Fibroblast of skin of scalp (primary cell): Measurements from ENCODE around the gene ZNF879.

Experiments used
- DNase-seq: peaks from one replicate; pipeline ENCODE4 v3.0.0-alpha.2; 2013

The ZNF879 gene

DNA sequence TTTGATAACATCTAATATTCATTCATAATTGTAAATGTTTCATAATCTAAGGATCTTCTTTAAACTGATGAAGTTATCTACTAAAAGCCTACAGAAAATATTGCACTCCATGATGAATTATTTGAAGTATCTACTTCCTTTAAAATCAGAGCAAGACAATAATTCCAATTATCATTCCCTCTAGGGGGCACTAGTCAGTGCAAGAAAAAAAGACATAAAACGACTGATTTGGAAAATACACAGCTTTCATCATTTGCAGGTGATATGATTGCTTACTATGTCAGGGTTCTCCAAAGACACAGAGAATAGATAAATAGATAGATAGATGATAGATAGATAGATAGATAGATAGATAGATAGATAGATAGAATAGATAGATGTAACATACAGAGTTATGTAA lies 14.9 kb upstream of the ZNF879 start:
- DNase-seq: no peak

DNA sequence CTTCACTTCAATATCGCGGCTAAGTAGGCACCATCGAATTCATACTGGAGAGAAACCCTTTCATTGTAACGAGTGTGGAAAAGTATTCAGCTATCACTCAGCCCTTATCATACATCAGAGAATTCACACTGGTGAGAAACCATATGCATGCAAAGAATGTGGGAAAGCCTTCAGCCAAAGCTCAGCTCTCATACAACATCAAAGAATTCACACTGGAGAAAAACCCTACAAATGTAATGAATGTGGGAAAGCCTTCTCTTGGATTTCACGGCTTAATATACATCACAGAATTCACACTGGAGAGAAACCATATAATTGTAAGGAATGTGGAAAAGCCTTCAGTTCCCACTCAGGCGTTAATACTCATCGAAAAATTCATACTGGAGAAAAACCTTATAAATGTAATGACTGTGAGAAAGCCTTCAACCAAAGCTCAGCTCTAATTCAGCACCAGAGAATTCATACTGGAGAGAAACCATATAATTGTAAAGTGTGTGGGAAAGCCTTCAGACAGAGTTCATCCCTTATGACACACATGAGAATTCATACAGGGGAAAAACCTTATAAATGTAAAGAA lies 9.5 kb downstream of the ZNF879 start:
- no peak for DNase-seq

DNA sequence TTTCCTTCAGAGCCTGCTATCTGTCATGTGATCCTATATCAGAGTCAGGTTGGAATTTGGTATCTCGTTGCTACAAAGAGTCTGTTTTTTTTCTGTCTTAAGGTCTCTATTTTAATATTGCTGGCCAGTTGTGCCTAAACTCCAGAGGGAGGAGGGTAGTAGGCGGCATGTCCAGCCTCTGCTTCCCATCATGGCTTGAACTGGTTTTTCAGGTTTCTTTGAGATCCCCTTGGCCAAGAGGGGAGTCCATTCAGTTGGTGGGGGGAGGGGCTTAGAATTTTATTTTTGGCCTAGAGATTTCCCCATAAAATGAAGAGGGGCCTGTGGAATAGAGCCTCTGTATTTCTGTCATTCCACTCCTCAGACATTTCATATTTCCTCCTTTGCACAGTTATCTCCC lies 21.2 kb downstream of the ZNF879 start:
- no peak for DNase-seq

DNA sequence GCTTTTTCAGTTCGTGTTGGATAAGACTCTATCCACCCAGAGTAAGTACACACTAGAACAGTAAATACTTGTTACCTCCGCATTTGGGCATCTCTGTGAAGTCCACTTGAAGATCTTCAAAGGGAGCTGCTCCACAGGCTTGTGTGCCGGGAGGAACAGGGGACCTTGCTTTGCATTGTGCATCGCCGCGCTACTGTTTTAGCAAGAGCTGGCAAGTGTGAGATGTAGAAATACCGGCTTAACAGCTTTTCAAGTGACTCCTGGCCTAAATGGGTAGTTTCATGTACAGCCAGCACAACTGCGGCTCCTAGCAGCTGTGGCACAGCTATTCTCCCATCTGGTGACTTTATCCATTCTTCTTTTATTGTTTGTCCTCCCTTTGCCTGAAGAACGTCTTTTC lies 28.2 kb downstream of the ZNF879 start:
- no peak for DNase-seq

DNA sequence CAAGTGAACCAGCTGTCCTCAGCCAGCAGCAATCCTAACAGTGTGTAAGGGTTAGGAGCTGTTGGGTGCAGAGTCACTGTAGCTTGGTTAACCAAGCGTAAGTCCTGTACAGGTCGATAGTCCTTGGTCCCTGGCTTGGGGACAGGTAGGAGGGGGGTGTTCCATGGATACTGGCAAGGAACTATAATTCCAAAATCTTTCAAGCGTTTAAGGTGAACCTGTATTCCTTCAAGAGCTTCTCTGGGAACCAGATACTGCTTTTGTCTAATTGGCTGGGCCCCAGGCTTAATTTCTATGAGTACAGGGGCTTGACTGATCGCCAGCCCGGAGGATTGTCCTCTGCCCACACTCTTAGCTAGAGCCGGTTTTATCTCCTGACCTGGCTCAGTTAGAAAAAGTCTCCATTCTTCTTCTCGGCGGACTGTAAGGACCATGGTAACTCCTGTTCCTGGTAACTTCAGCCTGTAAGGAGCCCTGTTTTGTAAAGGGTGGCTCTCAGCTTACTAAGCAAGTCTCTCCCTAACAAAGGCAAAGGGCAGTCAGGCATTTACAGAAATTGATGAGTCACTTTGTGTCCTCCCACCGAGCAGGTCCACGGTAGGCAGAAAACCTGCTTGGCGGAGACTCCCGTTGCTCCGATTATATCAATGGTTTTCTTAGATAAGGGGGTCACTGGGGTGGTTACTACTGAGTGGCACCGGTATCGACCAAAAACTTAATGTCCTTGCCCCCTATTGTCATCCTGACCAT lies 30.6 kb downstream of the ZNF879 start:
- DNase-seq: no peak

DNA sequence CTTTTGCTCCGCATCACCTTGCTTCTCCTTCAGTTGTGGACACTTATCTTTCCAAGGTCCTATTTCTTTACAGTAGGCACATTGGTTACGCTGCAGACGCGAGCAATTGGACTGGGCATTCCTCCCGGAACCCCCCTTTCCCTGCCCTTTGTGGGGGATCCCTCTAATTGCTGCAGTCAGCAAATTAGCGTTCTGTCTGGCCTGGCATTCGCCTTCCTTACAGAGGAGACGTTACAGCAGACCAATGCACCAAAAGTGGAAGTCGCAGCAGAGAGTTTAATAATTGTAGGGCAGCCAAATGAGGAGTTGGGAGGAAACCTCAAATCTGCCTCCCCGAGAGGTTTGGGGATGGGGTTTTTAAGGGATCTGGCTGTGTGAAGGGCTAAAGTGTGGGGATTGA lies 31.3 kb downstream of the ZNF879 start:
- no peak for DNase-seq

DNA sequence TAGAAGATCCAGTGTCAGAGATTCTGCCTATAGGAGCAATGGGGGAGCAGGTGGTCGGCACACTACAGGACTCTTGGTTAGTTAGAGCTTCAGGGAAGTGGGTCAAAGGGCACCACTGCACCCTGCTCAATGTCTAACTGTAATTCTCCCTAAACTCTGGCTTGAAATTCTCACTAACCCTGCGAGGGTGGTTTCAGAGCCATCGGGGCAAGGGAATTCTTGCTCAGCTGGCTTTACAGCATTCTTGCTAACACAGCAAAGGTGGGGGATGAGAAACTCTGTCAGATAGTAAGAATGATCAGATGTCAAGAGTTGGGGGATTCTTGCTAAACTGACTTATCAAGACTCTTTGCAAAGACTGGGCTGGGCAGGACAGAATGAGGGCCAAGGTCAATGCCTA lies 31.8 kb downstream of the ZNF879 start:
- no peak for DNase-seq

DNA sequence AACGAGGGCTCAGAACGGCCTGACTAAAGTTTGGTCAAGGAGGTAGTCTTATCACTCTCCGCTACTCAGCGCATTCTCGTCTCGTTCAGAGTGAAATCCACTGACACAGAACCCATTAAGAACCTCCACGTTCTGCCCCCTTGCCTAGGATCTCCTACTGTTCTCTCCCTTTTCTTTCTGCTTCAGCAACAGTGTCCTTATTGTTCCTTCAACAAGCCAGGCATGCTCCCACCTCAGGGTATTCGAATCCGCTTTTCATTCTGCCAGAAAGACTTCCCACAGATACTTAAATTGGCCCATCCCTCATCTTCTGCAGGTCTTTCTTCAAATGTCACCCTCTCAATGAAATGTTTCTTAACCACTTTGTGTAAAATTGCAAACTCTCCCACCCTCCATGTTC lies 32.2 kb downstream of the ZNF879 start:
- DNase-seq: no peak

DNA sequence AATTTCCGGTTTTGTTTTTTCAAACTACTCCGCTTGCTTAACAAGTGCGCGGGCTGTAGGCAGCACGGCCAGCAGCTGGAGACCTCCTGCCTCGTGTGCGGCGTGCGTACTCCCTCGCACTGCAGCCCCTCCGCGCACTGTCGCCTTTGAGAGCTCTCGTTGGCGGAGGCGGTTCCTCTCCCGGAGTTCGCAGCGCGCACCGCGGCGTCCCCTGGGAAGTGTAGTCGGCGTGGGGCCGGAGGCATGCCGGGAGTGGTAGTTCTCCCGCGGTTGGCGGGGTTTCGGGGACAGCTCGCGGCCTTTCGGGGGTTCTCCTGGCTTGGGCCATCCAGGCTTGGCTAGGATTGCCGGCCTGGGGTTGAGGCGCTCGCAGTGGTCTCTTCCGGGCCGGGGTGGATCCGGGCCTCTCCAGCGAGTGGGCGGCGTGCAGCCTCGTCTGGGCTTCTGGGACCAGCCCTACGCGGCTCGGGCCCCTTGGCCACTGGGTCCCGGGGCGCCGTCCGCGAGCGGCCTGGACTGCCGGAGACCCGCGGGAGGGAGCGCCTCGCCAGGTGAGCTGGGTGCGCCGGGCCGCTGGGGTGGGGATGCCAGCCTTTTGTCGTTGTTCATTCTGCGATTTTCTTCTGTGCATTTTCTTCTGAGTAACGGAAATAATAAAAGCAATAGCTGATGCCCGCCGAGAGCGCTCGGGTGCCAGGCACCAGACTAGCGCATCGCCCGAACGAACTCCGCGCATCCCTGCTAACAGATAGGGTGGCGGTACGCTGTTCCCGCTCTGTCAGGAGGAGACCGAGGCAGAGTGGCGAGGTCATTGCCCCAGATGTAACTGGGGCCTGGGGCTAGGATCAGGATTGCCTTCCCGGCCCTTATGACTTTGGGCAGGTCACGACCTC lies 36.8 kb downstream of the ZNF879 start, which contains the start of gene ZNF354C:
TSS of gene ZNF354C (plus strand) at position 258 of the 893 bp plus-strand sequence. CDS start 1,696 bp downstream, outside the sequence.
- DNase-seq: peak; percentile 93

DNA sequence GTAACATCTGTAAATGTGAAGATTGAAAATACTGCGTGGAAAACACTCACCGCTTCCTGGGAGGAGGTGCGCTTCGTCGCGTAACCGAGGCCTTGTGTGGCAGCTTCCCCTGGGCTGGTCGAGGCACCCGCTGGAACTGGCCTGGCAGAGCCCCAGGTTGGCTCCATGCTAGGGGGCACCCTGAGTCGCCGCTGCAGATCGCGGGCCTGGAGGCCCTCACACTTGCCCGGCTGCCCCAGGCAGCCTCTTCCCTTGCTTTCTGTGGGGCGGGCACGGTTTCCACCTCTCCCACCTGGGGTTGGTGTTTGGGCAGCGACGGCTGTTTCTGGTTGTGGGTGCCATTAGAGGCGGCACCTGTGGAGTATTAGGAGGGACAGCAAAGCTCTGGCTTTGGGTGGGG lies 37.4 kb downstream of the ZNF879 start:
- no peak for DNase-seq

DNA sequence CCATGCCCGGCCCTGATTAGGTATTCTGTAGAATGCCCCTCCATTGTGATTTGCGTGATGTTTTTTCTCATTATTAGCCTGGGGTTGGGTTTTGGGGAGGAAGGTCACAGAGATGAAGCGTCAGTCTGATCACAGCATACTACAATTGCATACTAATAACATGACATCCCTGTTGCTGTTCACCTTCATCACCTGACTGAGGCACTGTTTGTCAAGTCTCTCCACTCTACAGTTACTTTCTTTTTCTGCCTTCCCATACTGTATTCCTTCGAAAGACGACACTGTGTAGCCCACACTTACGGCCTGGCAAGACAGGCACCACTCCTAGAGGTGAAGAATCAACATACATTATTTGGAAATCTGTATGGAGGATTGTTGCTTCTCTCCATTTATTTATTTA lies 42.1 kb downstream of the ZNF879 start:
- no peak for DNase-seq

DNA sequence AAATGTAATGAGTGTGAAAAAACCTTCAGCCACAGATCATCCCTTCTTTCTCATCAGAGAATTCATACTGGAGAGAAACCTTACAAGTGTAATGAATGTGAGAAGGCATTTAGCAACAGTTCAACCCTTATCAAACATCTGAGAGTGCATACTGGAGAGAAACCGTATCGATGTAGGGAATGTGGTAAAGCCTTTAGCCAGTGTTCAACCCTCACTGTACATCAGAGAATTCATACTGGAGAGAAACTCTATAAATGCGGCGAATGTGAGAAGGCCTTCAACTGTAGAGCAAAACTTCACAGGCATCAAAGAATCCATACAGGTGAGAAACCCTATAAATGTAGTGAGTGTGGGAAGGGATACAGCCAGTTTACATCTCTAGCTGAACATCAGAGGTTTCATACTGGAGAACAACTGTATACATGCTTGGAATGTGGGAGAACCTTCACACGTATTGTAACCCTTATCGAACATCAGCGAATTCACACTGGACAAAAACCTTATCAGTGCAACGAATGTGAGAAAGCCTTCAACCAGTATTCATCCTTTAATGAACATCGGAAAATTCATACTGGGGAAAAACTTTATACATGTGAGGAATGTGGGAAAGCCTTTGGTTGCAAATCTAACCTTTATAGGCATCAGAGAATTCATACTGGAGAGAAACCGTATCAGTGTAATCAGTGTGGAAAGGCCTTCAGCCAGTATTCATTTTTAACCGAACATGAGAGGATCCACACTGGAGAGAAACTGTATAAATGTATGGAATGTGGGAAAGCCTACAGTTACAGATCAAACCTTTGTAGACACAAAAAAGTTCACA lies 55.8 kb downstream of the ZNF879 start:
- DNase-seq: no peak

DNA sequence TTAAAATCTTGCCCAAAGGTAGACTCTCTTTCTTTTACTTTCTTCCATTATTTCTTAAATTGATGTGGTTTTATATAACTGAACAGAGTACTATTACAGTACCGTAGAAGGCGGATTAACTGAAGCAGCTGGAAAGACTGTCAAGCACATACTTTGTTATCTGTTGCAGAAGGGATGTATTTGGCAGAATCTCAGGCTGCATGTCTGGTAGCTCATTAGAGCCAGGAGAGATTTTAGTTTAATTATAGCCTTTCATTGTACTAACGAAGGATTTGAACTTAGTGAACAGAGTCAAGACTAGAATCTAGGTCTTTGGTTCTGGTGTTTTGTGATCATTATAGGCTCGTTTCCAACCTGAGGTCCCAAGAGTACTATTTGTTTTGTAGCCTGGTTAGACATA lies 57.1 kb downstream of the ZNF879 start:
- DNase-seq: no peak
